Dedifferentiated amniotic fluid mesenchymal stem cell (primary cell): ENCODE results near the gene GFM2.
A peak's percentile ranks its signal among the peaks of the same experiment; 100 is the strongest.
"Not testable (repeated sequence)": the region's sequence is repeated elsewhere in the genome, so short reads cannot be mapped to it uniquely, and the experiment has no call there.

Experiments
- DNase-seq: peaks from one replicate; pipeline ENCODE4 v3.0.0-alpha.2; 2016; ENCODE audit errors: extremely low spot score

GFM2 gene

DNA sequence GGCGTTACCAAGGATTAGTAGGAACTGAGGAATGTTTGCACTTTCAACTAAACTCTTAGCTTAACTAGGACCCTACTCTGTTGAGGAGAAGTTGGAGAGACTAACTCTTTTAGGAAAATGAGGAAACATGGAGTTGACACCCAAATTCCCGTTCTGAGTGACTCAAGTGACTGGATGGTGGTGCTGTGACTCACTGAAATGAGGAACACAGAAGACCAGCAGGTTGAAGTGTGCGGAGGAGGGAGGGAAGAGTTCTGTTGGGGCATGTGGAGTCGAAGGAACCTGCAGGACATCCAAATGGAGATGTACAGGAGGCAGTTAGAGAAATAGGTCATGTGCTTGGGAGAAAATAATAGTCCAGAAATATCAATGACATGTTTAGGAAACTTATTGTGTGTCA, 73.7 kb downstream of the GFM2 start:
- DNase-seq = no peak

DNA sequence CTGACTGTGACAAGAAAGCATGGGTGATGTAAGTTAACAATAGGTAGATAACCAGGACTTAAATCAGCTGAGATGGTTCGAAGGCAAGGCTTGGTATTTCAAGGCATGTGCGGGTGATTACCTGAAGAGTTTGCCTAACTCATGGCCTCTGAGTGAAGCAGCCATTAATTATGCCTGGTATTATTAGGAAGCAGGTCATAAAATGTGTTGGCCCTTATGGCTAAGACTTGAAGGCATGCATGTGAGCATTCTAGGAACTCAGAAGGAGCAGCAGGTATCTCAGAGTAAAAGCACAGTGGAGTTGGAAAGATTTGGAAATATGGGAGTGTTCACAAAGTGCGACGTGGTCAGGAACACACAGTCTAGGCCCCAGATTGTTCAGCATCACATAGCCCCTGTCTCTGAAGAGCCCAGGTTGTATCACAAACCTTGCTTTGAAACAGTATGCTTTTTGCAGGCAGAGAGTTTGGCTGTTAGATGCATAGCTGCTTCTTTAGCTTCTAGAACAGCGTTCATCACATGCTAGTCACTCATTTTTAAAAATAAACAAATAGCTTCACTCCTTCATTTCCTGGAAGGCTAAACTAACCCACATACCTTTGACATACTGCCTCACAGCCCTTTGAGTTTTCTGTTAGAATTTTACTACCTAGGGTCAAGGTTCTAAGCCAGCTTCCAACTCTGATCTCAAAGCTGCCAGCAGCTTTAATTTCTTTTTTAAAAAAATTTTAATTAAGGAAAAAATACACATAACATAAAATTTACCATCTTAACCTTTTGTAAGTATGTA, 79.8 kb downstream of the GFM2 start:
- no peak for DNase-seq

DNA sequence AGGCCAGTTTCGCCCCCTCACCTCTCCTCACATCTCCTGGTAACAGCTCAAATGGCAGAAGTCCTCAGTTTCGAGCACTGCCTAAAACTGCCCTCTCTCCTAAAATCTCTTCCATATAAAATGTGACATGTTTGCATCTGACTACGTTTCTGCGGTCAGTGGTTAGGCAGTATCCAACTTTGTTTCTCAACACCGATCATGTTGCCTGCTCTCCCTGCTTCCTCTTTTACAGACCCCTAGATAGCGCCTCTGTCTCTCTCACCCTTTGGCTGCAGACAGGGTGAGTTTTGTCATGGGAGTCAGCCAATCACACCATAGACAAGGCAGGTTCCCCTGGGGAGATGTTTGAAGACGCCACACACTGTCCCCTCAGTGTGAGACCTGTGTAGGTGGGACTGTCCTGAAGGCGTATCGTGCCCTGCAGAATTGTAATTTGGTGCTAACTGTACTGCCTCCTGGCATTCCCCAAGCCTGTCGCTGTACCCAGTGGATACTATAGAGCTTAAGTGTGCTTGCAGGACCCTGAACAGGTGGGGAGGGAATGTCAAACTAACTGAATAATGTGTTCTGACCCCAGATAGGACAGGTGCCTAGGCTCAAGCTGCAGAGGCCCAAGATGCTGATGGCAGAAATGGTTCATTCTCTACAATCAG, 80.8 kb downstream of the GFM2 start:
- DNase-seq = no peak

DNA sequence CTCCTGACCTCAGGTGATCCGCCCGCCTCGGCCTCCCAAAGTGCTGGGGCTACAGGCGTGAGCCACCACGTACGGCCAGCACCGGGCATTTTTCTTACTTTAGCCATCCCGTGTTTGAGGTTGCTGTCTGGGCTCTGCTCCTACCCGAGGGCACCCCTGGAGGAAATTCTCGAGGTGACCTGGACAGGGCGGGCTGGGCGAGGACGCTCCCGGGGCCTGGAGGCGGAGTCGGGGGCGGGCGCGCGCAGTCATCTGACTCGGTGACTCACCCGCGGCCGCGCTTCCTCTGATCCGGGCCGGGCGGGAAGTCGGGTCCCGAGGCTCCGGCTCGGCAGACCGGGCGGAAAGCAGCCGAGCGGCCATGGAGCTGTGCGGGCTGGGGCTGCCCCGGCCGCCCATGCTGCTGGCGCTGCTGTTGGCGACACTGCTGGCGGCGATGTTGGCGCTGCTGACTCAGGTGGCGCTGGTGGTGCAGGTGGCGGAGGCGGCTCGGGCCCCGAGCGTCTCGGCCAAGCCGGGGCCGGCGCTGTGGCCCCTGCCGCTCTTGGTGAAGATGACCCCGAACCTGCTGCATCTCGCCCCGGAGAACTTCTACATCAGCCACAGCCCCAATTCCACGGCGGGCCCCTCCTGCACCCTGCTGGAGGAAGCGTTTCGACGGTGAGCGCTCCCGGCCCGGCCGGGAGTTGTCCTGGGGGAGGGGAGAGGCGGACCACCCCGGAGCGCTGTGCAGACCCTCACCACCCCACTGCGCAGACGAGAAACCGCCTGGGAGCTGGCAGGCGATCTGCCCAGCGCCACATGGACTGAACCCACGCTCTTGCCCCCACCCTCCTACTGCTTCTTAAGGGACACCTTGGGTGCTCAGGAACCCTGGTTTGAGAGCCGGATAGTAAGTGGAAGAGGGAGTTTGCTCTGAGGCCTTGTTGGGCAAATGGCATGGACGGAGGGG, 81.7 kb downstream of the GFM2 start, which contains the start of gene HEXB:
TSS of gene HEXB (plus strand) at position 334 of the 952 bp plus-strand sequence. CDS start at position 362, 28 bp downstream.
- peak; percentile 71 for DNase-seq

DNA sequence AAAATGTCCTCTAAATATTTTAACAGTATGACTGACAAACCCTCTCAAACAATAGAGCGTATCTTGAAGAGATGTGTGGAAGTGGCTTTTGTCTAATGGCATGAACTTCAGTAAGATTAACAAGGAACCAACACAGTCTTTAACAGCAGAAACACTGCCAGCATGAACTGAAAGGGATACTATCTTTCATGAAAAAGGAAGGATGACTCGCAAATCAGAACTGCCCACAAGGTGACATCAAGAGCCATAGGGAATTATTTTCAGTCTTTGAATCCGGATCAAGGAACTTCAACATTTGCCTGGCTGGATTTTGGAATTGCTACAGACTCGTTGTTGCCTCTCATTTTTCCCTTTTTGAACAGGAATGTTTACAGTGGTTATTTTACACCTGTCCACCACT, 87.0 kb downstream of the GFM2 start:
- DNase-seq = no peak

DNA sequence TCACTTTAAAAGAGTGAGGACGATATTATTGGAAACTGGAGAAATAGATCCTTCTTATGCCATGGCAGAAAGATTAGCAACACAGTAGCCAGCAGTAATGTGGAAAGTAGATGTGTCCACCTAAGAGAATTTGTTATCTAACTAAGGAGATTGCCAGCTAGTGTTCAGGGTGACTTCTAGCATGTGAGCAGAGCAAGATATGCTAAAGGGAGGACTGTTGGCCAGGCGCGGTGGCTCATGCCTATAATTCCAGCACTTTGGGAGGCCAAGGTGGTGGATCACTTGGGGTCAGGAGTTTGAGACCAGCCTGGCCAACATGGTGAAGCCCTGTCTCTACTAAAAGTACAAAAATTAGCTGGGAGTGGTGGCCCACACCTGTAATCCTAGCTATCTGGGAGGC, 87.6 kb downstream of the GFM2 start:
- not testable (repeated sequence) for DNase-seq

DNA sequence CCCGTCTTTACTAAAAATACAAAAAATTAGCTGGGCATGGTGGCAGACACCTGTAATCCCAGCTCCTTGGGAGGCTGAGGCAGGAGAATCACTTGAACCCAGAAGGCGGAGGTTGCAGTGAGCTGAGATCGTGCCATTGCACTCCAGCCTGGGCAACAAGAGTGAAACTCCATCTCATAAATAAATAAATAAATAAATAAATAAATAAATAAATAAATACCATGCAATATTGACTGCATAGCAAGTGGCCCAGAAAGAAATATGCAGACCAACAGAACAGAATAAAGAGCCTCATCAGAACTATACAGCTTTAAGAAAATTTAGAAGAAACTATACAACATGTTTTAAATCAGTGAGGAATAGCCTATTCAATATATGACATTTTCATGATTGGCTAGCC, 88.8 kb downstream of the GFM2 start:
- DNase-seq = not testable (repeated sequence)

DNA sequence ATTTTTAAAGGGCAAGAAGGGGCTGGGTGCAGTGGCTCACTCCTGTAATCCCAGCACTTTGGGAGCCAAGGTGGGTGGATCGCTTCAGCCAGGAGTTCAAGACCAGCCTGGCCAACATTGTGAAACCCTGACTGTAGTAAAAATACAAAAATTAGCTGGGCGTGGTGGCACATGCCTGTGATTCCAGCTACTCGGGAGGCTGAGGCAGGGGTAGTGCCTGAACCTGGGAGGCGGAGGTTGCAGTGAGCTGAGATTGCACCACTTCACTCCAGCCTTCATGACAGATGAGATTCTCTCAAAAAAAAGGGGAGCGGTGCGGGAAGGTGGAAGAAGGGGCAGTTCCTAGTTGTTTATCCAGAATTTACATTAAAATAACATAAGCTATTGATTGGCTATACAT, 90.5 kb downstream of the GFM2 start:
- not testable (repeated sequence) for DNase-seq

DNA sequence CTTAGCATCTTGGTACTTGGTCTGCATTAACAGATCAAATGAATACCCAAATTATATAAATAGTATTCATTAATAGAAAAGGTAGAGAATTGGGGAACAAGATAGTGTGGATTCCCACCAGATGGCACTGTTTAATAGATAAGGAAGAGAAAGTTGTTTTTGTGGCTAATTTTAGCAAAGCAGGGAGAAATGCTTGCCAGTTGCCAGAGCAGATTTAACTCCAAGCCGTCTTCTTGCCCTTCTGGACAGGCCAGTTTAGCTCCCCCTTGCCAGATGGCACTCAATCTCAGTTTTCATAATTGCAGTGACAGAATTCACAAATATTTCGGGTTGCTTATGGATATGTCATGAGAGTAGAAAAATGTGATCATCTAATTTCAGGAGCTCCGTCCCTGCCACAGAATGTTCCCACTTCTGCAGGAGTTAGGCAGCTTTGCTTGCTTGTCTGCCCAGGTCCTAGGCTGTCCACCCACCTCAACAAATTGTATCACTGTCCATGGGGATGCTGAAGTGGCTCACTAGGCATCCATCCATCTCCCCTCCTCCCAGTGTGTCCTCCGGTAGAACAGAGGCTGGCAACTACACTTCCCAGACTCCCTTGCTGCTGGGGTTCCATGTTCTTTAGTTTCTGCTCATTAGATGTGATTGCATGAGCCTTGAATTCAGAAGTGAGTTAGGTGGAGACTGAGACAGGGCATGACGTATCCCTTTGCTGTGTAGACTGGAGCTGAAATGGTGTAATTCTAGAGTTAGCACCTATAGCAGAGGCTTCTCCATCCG, 93.7 kb downstream of the GFM2 start:
- DNase-seq = peak; percentile 58

DNA sequence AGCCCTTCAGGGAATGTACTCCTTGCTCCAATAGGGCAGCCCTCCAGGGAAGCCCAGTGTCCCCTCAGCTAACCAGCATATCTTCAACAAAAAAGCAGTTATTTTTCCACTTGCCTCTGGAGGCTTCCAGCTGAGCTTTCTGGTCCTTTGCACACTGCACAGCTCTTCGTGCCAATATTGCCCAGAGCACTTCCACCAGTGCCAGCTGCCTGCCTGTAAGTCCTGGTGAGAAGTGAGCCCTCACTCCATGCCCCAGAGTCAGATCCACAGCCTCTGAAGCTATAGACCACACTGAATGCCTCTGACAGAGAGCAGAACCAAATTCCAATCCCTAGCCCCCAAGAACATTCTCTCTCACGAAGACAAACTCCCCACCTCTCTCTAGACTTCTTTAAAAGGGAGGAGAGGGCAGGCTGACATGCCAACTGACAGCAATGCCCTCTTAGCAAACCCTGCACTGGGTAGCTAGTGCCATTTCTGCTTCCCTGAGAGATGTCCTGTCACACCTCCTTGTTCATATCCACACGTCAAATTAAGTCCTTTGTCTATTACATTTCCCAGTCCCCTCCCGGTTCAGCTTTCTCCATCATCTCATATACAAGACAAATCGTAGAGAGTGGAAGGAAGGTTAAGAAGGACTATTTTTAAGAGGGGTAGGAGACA, 94.6 kb downstream of the GFM2 start:
- no peak for DNase-seq
